ENCODE measurements around the gene FZD4. TPM values are rescaled to one million over a fixed set of nuclear protein-coding genes. Genes with fewer than 3 reads are reported as not detected.

Gene FZD4
- total RNA-seq, 2 experiments from 2014 or later, result 0.17 TPM; not detected in 1

DNA sequence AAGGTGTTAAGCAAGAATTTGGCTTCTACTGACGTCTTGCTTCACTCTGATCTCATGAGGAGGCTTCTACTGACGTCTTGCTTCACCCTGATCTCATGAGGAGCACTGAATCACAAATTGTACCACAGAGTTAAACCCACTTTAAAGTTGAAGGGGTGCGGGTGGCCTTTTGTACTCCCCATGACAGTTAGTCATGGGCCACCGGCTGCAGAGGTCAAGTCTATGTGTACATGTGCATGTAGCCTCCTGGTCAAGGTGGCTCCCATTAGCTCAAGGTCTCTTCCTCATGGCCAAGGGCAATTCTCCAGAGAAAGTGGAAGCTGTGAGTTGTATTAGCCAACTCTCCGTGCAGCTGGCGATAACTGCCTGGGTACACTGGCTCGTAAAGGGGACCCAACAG lies 23.1 kb upstream of the FZD4 start:
- no peaks in the 10 kb centered on the region for H3K9me3 ChIP-seq (ENCODE audit: low read length)
- BruUV-seq (replicated peaks), result no TSS peak
- no peaks in the 10 kb centered on the region for H3K79me2 ChIP-seq (ENCODE audit: insufficient read depth, low read depth, low read length)
- peaks cover 3% of the 10 kb centered on the region for H3K4me1 ChIP-seq (ENCODE audit: insufficient read depth, low read length, poor library complexity, severe bottlenecking)
- intact Hi-C loops (cut with micrococcal nuclease; ENCODE audit: unreplicated experiment), result loop anchor here (2.0 kb wide), 1 partner anchor 313 kb away; no protein-coding TSS in a partner anchor
- H3K36me3 ChIP-seq (ENCODE audit: insufficient read depth, low read length), result no peaks in the 10 kb centered on the region
- TF ChIP-seq EZH2phosphoT487 (IDR thresholded peaks at IDR 0.05; ENCODE audit: borderline replicate concordance, low read depth, low read length), result no peak
- TF ChIP-seq, protein P1, sequence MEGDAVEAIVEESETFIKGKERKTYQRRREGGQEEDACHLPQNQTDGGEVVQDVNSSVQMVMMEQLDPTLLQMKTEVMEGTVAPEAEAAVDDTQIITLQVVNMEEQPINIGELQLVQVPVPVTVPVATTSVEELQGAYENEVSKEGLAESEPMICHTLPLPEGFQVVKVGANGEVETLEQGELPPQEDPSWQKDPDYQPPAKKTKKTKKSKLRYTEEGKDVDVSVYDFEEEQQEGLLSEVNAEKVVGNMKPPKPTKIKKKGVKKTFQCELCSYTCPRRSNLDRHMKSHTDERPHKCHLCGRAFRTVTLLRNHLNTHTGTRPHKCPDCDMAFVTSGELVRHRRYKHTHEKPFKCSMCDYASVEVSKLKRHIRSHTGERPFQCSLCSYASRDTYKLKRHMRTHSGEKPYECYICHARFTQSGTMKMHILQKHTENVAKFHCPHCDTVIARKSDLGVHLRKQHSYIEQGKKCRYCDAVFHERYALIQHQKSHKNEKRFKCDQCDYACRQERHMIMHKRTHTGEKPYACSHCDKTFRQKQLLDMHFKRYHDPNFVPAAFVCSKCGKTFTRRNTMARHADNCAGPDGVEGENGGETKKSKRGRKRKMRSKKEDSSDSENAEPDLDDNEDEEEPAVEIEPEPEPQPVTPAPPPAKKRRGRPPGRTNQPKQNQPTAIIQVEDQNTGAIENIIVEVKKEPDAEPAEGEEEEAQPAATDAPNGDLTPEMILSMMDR (conservative IDR thresholded peaks at IDR 0.05; ENCODE audit: low read length), result no peak
- no peak overlapping the region for H3K4me3 ChIP-seq (ENCODE audit: low read depth, low read length, poor library complexity, severe bottlenecking)
- CTCF ChIA-PET (ENCODE audit: unreplicated experiment), result no interaction called here
- no peak overlapping the region for H3K4me2 ChIP-seq (ENCODE audit: low read length)
- POLR2A ChIA-PET, result interaction anchor here (0.9 kb wide), 1 partner anchor 443 kb away, joined by 3 read pairs; no protein-coding TSS in a partner anchor
- no peaks in the 10 kb centered on the region for H4K20me1 ChIP-seq (ENCODE audit: insufficient read depth, low read length)
- no peak overlapping the region for H3K27ac ChIP-seq (ENCODE audit: low read depth, low read length, poor library complexity, severe bottlenecking)
- no peak for DNase-seq (ENCODE audit: low spot score)
- H2AFZ ChIP-seq (ENCODE audit: low read length), result no peak overlapping the region
- no peaks in the 10 kb centered on the region for H3K9me2 ChIP-seq (ENCODE audit: insufficient read depth, low read length)

DNA sequence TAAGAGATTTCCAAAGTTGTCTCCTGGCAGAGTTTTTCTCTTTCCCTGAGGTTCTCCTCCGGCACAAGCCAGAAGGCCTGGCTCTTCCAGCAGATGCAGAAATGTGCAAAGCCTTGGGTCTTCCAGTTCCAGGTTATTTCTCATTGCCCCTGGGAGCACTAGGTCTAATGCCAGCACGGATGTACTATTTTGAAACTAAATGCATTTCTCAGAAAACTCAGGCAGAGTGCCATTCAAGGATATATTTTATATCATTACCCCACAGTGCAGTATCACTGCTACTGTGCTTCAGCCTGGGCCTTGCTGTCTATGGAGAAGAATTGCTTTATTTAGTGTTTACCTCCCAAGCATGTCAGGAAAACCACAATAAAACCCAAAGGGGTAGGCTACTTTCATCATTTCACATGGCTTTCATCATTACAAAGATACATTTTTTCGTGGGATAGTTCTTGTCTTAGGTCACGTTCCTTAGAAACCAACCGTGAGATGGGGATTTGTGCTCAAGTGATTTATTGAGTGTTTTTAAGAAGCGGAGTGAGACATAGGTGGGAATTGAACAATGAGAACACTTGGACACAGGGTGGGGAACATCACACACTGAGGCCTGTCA lies 22.4 kb upstream of the FZD4 start:
- no peak overlapping the region for H2AFZ ChIP-seq (ENCODE audit: low read length)
- no peak overlapping the region for H3K27ac ChIP-seq (ENCODE audit: low read depth, low read length, poor library complexity, severe bottlenecking)
- no peaks in the 10 kb centered on the region for H3K9me2 ChIP-seq (ENCODE audit: insufficient read depth, low read length)
- POLR2A ChIA-PET, result interaction anchor here (0.5 kb wide), 1 partner anchor 58 kb away, joined by 3 read pairs; no protein-coding TSS in a partner anchor
- H4K20me1 ChIP-seq (ENCODE audit: insufficient read depth, low read length), result no peaks in the 10 kb centered on the region
- CTCF ChIA-PET (ENCODE audit: unreplicated experiment), result no interaction called here
- H3K36me3 ChIP-seq (ENCODE audit: insufficient read depth, low read length), result no peaks in the 10 kb centered on the region
- no peak overlapping the region for H3K4me2 ChIP-seq (ENCODE audit: low read length)
- no peaks in the 10 kb centered on the region for H3K79me2 ChIP-seq (ENCODE audit: insufficient read depth, low read depth, low read length)
- no TSS peak for BruUV-seq (replicated peaks)
- no peak for TF ChIP-seq EZH2phosphoT487 (IDR thresholded peaks at IDR 0.05; ENCODE audit: borderline replicate concordance, low read depth, low read length)
- TF ChIP-seq, protein P1 (conservative IDR thresholded peaks at IDR 0.05; ENCODE audit: low read length), result no peak
- H3K4me3 ChIP-seq (ENCODE audit: low read depth, low read length, poor library complexity, severe bottlenecking), result no peak overlapping the region
- peaks cover 3% of the 10 kb centered on the region for H3K4me1 ChIP-seq (ENCODE audit: insufficient read depth, low read length, poor library complexity, severe bottlenecking)
- no peaks in the 10 kb centered on the region for H3K9me3 ChIP-seq (ENCODE audit: low read length)
- no peak for DNase-seq (ENCODE audit: low spot score)
- intact Hi-C loops (cut with micrococcal nuclease; ENCODE audit: unreplicated experiment), result loop anchor here (2.0 kb wide), 1 partner anchor 313 kb away; no protein-coding TSS in a partner anchor

DNA sequence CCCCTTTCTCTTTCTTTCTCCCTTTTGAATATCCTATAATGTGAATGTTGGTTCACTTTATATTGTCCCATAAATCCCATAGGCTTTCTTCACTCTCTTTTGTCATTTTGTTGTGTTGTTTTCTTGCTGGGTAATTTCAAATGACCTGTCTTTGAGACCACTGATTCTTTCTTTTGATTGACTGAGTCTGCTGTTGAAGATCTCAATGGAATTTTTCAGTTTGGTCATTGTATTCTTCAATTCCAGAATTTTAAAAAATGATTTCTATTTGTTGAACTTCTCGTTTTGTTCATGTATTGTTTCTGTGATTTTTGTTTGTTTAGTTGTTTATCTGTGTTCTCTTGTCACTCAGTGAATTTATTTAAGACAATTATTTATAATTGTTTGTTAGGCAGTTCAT lies 17.5 kb upstream of the FZD4 start:
- POLR2A ChIA-PET, result interaction anchor here (0.5 kb wide), 1 partner anchor 23 kb away, joined by 5 read pairs; no protein-coding TSS in a partner anchor
- no peak for DNase-seq (ENCODE audit: low spot score)

More for the DNA sequence above, 17.5 kb upstream of the FZD4 start:
- Histone ChIP-seq H3K4me1 (ENCODE audit: insufficient read depth, low read length, poor library complexity, severe bottlenecking) (peaks cover 3% of the 10 kb centered on the region), H3K9me2 (ENCODE audit: insufficient read depth, low read length) (no peaks in the 10 kb centered on the region), H2AFZ (ENCODE audit: low read length) (no peak overlapping the region), H3K4me3 (ENCODE audit: low read depth, low read length, poor library complexity, severe bottlenecking) (no peak overlapping the region), H3K36me3 (ENCODE audit: insufficient read depth, low read length) (no peaks in the 10 kb centered on the region), H3K27ac (ENCODE audit: low read depth, low read length, poor library complexity, severe bottlenecking) (no peak overlapping the region), H4K20me1 (ENCODE audit: insufficient read depth, low read length) (no peaks in the 10 kb centered on the region), H3K79me2 (ENCODE audit: insufficient read depth, low read depth, low read length) (no peaks in the 10 kb centered on the region), H3K4me2 (ENCODE audit: low read length) (no peak overlapping the region), H3K9me3 (ENCODE audit: low read length) (no peaks in the 10 kb centered on the region)
- intact Hi-C loops (cut with micrococcal nuclease; ENCODE audit: unreplicated experiment), result no loop called here
- CTCF ChIA-PET (ENCODE audit: unreplicated experiment), result no interaction called here
- BruUV-seq (replicated peaks), result no TSS peak
- TF ChIP-seq, protein P1 (conservative IDR thresholded peaks at IDR 0.05; ENCODE audit: low read length), result no peak
- TF ChIP-seq EZH2phosphoT487 (IDR thresholded peaks at IDR 0.05; ENCODE audit: borderline replicate concordance, low read depth, low read length), result no peak

Measured in OCI-LY7 (cell line).